GM18508 (cell line): Measurements from ENCODE around the gene CCDC192.
"Not testable (repeated sequence)": the region's sequence is repeated elsewhere in the genome, so short reads cannot be mapped to it uniquely, and the experiment has no call there.

Experiments used
- ATAC-seq: cut with Tn5 transposase; IDR thresholded peaks from one replicate; pipeline ENCODE4 v1.9.1; 2021; ENCODE audit warnings: moderate number of reproducible peaks; ENCODE audit not compliant: insufficient read depth, unreplicated experiment

CCDC192 gene, protein sequence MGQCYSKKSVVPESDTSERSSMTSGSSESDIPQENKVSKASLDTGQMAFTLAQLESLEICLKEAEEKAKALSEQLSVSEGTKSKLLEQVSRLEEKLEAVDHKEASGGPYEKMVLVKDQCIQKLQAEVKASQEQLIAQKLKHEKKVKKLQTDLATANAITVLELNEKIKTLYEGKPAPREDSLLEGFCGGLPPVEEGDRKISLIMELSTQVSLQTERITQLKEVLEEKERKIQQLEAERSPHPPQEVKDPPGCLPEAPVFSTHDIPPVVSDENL

DNA sequence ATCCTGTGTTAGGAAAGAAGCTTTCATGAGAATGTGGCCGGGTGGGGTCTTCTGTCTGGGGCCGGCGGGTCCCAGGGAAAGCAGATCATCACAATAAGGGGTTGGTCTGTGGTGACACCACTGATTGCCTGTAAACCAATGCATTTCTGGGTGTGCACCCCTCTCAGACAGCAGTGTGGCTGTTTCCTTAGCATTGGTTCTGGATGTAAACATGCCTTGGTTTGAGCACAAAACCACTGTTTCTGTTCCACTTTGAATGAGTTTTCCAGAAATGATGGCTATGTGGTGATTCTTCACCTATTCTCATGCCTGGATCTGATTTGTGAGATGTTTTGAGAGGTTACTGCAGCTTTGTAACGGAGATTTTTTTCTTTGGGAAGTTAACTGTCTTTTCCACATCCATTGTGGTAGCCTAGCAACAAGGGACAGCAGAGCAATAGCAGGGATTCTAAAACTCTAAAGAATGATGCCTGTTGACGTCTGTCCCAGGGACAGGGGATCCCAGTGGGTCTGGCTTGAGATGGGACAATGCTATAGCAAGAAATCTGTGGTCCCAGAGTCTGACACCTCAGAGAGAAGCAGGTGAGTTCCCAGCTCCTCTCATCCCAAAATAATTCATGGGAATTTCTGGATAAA, at the start of gene CCDC192:
Gene CCDC192, plus strand, starts transcription at position 466 of the 636 bp plus-strand sequence. Its CDS starts 55 bp downstream, at position 521.
- ATAC-seq, result no peak

DNA sequence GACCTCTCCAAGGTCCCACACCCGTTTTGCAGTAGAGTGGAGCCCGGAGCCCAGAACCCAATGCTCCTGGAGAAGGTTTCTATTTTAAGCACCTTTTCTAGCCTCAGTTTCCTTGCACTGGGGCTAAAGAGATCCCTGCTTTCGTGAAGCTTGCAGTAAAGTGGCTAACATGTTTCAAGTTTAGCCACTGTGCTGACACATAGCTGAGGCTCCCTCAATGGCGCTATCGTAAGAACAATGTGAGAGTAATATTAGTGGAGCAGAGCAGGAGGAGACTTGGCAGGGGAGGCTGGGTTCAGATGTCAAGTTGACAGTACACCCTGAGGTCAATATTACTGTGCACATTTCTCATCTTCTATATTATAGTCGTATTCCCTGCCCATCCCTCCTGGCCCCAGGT, 46.4 kb upstream of the CCDC192 start:
- ATAC-seq, result no peak

DNA sequence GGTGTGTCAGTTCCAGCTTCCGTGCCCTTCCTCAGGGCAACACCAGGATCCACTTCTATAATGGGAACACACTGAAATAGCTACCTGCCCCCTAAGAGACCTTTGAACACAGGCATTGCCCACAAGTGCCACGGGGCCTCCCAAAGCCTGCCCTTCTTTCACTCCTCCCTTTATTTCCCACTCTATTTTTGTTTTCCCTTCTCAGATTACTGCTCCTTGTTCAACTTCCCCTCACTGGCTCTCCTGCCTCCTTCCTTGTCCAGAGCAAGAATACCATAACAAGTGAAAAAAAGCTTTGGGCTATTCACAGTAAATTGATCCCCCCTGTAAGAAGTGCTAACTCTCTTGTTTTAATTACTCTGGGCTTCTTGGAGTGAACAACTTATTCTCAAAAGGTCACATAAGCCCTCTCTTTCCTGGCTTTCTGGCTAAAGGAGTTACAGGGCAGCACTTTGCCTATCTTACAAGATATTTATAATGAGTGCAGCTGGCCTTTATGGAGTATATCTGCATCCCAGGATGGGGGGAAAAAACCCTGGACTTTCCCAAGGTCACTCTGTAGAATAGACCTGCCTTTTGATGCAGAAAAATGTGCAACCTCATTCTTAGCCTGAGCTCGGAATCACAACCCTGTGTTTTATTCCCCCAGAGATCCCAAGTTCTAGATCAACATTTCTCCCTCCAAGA, 43.0 kb upstream of the CCDC192 start:
- ATAC-seq, result no peak

DNA sequence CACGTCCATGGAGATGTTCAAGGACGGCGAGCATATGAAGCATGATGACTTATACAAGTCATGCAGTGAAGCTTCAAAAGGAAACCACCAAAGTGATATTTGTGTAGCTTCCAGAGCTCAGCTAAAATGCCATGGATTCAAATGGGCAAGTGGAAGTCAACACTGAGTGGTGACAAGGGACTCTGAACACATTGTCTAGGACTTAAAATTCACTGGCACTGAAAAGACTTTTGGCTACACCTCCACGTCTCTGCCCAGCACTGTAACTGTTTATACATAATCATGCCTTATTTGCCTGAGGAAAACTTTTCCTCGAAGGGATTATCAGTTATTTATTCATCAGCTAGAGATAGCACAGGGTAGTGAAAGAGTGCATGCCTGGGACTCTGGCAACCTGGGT, 39.1 kb upstream of the CCDC192 start:
- no peak for ATAC-seq

DNA sequence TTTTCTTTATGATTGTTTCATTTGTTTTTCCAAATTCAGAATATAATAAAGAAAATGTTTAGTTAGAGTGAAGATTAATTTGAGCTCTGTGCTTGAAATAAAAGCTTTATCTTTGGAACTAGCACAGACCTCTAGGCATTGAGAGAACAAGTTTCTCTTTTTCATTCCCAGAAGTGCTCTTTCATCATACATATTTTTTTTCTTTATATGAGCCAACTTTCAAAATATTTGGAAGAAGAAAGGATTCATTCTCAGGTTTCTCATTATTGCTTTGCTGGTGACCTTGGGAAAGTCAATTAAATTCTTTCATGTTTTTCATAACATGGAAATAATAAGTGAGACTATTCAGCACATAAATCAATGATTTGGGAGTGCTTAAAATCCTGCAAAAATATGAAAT, 37.5 kb upstream of the CCDC192 start:
- ATAC-seq, result no peak

DNA sequence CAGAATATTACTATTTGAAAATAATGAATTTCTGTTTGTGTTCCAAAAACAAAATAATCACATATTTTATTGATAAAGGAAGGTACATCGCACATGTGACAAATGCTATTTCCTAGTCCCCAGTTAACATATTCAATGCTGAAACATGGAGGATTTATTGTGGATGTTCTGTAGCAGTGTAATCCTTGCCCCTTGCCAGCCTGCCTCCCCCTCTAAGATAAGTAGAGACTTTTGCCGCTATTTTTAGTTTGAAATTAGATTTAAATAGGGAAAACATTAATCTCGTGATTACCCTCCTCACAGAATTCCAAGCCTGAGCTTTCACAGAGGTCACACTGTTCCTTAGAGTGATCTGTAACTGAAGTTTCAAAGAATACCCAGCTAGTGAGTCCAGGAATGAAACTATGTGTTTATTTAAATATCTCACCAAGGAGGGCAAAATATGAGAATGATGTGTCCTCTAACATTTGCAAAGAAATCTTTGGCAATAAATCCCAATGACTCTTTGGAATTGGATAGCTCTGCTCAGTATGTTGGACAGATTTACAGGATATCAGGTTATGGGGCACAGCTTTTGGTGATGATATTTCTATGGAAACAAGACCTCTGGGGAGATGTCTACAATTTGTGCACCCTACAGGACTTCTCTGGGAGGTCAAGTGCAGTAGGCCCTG, 37.0 kb upstream of the CCDC192 start:
- ATAC-seq, result no peak

DNA sequence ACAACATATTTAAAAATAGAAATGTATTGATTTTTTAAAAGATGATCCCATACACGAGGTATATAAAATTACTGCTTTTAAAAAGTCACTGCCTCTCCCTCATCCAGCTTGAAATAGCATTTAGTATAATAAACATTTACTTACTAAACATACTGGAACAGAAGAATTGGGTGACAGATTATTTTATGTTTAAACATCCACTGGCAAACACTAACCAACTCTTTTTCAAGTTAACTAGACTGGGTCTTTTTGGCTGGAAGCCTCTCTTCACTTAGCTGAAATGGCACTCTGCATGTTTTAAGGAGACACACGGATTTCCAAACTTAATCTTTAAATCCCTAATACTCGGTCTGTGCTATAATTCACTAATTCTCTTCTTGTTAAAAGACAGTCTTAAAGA, 35.3 kb upstream of the CCDC192 start:
- ATAC-seq, result no peak

DNA sequence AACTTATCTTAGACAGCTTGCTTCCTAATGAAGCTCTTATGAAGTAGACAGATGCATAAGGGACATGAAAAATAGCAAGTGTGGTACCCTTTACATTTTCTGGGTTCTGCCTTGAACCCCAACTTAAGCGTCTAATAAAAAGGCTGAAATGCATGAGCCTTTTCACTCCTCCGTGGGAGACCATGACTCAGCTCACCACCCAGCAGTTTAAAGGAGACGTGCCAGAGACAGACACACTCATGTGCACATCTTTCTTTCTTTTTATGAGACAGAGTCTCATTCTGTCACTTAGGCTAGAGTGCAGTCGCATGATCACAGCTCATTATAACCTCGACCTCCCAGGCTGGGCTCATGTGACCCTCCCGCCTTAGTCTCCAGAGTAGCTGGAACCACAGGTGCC, 32.0 kb upstream of the CCDC192 start:
- ATAC-seq, result no peak

DNA sequence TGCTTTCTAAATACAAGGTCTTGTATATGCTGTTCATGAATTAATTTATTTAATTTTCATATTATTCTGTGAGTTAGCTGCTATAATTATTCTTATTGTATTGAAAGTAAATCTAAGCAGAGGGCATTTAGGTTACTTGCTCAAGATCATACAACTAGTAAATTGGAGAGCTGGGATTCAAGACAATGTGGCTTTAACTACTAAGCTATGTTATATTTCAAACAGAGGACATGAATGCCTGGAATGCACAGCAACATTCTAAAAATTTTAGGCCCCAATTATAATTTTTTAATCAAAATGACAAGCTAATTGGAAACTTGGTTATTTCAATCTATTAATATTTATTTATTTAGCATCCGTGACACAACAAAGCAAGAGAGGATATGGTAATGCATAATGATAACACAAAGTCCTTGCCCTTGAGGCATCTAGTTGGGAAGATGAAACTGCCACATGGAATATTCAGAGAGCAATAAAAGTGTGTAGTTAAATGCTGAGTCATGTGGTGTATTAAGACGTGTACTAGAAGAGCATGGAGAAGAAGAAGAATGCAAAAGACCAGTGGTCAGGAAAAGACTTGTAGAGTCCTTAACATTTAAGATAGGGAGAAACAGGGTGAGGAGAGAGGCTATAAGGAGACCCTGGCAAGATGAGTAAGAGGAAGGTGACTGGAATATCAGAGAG, 29.9 kb upstream of the CCDC192 start:
- no peak for ATAC-seq

DNA sequence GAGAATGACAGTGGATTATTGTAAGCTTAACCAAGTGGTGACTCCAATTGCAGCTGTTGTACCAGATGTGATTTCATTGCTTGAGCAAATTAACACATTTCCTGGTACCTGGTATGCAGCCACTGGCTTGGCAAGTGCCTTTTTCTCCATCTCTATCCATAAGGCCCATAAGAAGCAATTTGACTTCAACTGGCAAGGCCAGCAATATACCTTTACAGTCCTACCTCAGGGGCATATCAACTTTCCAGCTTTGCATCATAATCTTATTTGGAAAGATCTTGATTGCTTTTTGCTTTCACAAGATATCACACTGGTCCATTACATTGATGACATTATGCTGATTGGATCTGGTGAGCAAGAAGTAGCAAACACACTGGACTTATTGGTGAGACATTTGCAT, 26.2 kb upstream of the CCDC192 start:
- not testable (repeated sequence) for ATAC-seq

DNA sequence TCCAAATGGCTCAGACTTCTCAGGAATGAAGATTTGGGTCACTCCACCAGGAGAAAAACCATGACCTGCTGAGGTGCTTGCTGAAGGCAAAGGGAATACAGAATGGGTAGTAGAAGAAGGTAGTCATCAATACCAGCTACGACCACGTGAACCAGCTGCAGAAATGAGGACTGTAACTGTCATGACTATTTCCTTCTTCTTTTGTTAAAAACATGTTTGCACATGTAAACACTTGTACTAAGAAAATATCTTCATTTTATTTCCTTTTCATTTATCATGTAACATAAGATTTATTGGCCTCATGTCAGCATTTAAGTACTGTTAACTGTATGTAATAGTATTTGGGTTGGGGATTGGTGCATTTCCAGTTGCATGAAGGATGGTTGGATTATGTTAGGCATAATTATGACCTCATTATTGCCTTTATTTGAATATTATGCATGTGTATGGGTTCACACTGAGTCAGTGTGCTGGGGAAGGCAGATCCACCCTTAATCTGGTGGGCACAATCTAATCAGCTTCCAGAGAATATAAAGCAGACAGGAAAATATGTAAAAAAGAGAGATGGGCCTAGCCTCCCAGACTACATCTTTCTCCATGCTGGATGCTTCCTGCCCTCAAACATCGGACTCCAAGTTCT, 23.4 kb upstream of the CCDC192 start:
- ATAC-seq, result not testable (repeated sequence)

DNA sequence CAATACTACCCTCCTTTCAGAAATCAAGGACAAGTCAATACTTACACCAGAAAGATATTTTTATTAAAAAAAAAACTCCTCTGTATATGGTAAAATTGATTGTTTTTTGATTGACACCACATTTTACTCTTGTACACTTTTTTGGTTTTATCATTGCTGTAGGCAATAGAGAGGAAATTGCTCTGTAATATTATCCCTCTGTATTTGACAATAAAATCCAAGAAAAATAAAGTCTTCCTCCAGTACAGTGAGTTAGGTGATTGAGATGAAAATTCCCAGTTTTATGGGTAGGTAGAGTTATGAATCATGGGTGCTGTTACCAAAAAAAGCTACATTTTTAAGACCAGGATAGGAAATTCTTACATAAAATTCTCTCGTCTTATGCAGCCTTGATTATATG, 22.6 kb upstream of the CCDC192 start:
- ATAC-seq, result no peak

DNA sequence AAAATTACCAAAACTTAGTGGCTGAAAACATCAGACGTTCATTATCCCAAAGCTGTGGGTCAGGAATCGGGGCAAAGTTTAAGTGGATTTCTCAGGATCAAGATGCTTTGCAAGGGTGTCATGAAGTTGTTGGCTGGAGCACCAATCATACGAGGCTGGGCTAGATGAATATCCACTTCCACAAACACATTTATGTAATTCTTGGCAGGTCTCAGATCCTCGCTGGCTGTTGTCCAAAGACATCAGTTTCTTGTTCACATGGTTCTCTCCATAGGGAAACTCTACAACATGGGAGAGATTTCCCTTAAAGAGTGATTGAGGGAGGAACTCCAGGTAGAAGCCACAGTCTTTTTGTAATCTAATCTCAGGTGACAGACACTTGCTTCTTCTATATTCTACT, 20.2 kb upstream of the CCDC192 start:
- no peak for ATAC-seq

DNA sequence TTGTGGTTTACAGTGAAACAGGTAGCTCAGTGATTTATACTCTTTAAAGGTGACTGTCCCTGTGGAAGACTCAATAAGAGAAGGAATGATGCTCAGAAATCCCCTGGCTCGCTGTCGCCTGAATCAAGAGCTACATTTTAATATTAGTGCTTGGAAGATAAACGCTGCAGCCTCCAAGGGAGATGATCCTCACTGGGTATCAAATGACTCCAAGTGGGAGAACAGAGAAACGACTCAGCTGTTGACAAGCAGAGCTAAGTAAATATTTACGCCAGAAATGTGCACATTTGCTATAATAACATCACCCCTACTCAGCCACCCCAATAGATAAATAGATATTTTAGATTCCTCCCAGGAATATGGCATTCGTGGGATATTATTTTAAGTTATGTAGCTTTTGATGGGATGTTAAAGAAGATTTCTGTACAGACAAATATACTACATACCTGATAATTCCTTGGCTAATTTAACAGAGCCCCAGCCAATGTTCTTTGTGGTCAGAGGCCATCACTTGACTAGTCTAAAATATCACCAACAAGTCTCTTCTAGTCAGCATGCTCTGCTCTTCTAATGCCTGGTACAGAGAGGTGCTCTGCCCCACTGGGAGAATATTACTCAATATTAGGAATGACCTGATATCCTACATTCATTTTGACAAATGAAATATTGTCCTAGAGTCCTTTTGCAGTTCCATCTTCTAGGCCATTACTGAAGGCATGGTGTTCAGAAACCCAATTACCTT, 18.3 kb upstream of the CCDC192 start:
- no peak for ATAC-seq

DNA sequence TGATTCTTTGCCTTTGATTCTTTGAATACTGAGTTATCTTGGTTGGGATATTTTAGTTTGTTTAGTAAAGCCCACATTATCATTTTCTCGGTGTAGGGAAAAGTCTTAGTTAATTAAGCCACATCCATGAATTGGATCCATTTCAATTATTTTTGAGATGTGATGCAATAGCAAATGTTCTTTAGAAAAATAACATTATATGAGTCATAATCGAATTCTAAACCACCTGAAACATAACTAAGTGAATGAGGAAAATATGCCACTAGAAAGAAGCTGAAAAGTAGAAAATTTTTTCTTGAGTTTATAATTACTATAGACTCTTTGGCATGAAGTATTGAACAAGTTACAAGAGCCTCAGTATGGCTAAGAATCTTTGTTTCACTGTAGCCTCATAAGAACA, 17.5 kb upstream of the CCDC192 start:
- no peak for ATAC-seq

DNA sequence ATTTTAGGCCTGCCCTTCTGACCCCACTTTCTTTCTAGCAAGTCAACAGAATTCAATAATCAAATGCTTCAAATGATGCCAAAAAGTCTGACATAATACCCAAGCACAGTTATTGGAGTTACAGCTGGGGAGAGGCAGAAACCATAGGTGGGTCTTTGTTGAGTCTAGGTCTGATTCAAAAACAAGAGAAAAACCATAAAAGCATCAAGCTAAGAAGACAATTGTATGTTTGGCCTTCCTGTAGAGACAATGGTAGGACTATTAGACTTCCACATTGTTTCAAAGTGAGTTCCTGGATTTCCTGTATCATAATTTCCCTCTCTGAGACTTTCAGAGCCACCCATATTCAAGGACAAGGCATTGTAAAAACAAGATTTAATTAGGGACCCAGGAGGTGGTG, 16.8 kb upstream of the CCDC192 start:
- ATAC-seq, result no peak

DNA sequence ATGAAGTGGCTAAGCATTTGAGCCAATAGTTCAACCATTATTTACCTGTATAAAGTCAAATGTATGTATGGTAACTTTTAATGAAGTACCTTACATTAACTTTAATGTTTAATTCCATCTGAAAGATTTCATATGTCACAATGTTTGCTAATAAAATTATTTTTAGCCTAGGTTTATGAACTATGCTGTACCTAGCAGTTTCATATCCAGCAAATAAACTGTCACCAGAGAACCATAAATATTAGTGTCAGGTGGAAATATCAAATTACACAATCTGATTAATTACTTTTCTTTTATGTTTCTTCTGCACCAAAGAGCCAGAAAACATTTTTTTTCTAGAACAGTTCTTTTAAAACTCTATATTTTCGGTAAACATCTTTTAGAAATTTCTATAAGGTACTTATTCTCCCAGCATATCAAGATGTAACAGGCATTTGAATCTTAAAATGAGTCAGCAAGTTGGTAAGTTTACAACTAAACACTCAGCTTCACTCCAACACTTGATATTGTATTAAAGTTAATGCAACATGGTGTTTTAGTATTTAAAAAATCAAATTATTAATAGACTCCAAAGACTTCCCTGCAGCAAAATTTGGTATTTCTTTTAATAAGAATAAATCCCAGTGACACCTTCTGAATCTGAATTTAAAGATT, 8.5 kb upstream of the CCDC192 start:
- ATAC-seq, result no peak

DNA sequence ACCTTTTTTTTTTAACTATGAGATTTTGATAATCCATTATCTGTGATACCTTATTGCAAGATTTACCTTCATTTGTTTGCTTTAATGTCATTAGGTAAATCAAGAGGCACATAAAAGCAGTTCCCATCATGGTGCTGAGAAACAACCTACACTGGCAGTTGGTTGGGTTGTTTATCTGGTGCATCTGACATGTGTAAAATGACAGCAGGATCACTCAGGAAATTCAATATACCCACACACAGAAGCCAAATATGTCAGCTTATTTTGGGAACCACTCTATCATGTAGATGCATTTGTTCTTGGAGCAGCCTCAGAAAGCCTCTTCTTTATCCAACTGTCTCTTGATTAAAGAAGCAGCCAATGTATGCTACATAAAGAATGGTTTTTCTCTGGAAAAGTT, 7.8 kb upstream of the CCDC192 start:
- ATAC-seq, result no peak

DNA sequence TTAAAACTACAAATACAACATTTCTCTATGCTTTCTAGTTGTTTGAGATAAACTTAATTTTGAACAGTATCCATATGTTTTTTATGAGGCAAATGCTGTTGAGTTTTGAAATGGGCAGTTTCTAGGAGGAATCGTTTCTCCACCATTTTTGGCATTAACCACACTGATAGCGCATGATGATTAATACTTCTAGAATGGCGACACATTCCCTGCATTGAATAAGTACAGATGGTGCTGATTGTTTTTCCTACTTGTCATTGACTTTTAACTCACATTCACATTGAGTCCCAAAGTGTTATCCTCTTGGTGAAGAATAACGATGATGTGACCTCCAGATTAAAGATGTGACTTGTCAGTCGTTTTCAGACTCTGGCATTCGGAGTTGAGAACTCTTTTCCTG, 6.5 kb upstream of the CCDC192 start:
- ATAC-seq, result no peak
